Measurements from ENCODE around the gene IFNA17. TPM values are rescaled to one million over a fixed set of nuclear protein-coding genes. Genes with fewer than 3 reads are reported as not detected.
A peak's percentile ranks its signal among the peaks of the same experiment; 100 is the strongest.
"Not testable (repeated sequence)": the region's sequence is repeated elsewhere in the genome, so short reads cannot be mapped to it uniquely, and the experiment has no call there.

Gene IFNA17
- total RNA-seq, 2 donors from 2014 or later: not detected

DNA sequence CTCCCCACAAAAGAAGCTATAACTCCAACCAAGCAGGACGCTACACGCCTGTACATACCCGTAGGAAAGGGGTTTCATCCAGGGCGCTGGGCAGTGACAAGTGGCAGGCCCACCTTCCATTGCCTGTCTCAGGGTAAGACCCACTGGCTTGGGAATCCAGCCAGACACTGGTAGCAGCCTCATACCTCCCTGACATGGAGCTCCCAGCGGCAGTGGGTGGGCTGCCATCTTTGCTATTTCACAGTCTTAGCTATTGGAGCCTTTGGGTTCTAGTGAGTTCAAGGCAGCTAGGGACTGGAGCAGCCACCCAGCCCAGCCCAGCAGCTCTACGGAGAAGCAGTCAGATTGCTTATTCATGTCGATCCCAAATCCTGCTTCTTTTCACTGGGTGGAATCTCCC lies 17.7 kb downstream of the IFNA17 start:
- Histone ChIP-seq H3K27ac (no peak overlapping the region), H3K4me3 (no peak overlapping the region), H3K27me3 (replicated peaks; ENCODE audit: insufficient read depth) (no peaks in the 10 kb centered on the region), H3K4me1 (ENCODE audit: control insufficient read depth in 1 of 2, low read depth in 2 of 2) (no peaks in the 10 kb centered on the region), H3K36me3 (no peaks in the 10 kb centered on the region), H3K9me3 (no peaks in the 10 kb centered on the region)
- DNase-seq (ENCODE audit: low spot score) (no peak), ATAC-seq (ENCODE audit: insufficient number of reproducible peaks, low FRiP score, low read depth) (no peak)
- TF ChIP-seq, protein P1, sequence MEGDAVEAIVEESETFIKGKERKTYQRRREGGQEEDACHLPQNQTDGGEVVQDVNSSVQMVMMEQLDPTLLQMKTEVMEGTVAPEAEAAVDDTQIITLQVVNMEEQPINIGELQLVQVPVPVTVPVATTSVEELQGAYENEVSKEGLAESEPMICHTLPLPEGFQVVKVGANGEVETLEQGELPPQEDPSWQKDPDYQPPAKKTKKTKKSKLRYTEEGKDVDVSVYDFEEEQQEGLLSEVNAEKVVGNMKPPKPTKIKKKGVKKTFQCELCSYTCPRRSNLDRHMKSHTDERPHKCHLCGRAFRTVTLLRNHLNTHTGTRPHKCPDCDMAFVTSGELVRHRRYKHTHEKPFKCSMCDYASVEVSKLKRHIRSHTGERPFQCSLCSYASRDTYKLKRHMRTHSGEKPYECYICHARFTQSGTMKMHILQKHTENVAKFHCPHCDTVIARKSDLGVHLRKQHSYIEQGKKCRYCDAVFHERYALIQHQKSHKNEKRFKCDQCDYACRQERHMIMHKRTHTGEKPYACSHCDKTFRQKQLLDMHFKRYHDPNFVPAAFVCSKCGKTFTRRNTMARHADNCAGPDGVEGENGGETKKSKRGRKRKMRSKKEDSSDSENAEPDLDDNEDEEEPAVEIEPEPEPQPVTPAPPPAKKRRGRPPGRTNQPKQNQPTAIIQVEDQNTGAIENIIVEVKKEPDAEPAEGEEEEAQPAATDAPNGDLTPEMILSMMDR (IDR thresholded peaks at IDR 0.05): no peak

DNA sequence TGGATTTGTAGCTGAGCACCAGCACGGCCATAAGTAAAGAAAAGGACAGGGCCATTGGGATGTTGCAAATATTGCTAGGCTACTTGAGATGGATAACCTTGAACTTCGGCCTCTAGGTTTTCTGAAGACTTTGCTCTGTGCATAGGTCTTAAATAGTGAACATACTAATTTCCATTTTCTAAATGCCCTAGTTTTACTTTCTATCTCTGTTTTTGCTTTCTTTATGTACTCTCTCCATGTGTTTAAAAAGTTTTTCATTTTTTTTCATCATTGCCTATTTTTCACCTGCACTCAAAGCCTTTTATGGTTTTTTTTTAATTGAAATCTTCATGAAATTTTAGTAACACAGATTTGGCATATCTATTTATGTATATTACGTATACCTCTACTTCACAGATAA lies 21.0 kb downstream of the IFNA17 start, which contains the start of gene IFNA10:
TSS of gene IFNA10 (minus strand) at position 101 of the 400 bp plus-strand sequence. CDS start at position 55, 46 bp downstream.
- ATAC-seq (ENCODE audit: insufficient number of reproducible peaks, low FRiP score, low read depth); H3K4me1 ChIP-seq (ENCODE audit: control insufficient read depth in 1 of 2, low read depth in 2 of 2); H3K4me3 ChIP-seq; H3K9me3 ChIP-seq; H3K27me3 ChIP-seq (replicated peaks; ENCODE audit: insufficient read depth); H3K36me3 ChIP-seq; DNase-seq (ENCODE audit: low spot score); H3K27ac ChIP-seq: not testable (repeated sequence)

DNA sequence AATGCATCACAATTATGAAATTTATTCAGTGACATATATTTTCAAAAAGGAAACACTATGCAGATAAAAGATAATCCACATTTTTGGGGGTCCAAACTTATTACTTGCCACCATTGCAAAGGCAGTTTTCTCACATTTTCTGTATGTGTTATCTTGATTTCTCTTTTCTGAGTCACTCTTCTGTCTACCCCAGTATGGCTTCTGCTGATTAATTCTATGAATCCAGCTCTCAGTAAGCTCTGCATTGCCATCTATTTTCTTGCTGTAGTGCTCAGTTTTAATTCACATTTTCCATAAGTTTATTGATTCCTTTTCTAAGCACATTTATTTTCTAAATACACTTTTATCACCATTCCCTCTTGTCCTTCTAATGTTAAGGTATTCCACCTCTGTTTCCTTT lies 22.8 kb downstream of the IFNA17 start:
- no peaks in the 10 kb centered on the region for H3K4me1 ChIP-seq (ENCODE audit: control insufficient read depth in 1 of 2, low read depth in 2 of 2)
- H3K4me3 ChIP-seq: no peak overlapping the region
- H3K27me3 ChIP-seq (replicated peaks; ENCODE audit: insufficient read depth): no peaks in the 10 kb centered on the region
- TF ChIP-seq, protein P1 (IDR thresholded peaks at IDR 0.05): no peak
- H3K27ac ChIP-seq: no peak overlapping the region
- DNase-seq (ENCODE audit: low spot score): no peak
- H3K9me3 ChIP-seq: no peaks in the 10 kb centered on the region
- ATAC-seq (ENCODE audit: insufficient number of reproducible peaks, low FRiP score, low read depth): no peak
- H3K36me3 ChIP-seq: no peaks in the 10 kb centered on the region

GRCh38 chr9:21202105-21202504 lies 25.9 kb downstream of the IFNA17 start, which contains the start of gene IFNA7:
TSS of gene IFNA7 (minus strand) at chr9:21202205. CDS start at chr9:21202165, 40 bp downstream.
- H3K27ac ChIP-seq; ATAC-seq (ENCODE audit: insufficient number of reproducible peaks, low FRiP score, low read depth); DNase-seq (ENCODE audit: low spot score); H3K27me3 ChIP-seq (replicated peaks; ENCODE audit: insufficient read depth); H3K36me3 ChIP-seq; H3K4me1 ChIP-seq (ENCODE audit: control insufficient read depth in 1 of 2, low read depth in 2 of 2); H3K4me3 ChIP-seq; H3K9me3 ChIP-seq: not testable (repeated sequence)

DNA sequence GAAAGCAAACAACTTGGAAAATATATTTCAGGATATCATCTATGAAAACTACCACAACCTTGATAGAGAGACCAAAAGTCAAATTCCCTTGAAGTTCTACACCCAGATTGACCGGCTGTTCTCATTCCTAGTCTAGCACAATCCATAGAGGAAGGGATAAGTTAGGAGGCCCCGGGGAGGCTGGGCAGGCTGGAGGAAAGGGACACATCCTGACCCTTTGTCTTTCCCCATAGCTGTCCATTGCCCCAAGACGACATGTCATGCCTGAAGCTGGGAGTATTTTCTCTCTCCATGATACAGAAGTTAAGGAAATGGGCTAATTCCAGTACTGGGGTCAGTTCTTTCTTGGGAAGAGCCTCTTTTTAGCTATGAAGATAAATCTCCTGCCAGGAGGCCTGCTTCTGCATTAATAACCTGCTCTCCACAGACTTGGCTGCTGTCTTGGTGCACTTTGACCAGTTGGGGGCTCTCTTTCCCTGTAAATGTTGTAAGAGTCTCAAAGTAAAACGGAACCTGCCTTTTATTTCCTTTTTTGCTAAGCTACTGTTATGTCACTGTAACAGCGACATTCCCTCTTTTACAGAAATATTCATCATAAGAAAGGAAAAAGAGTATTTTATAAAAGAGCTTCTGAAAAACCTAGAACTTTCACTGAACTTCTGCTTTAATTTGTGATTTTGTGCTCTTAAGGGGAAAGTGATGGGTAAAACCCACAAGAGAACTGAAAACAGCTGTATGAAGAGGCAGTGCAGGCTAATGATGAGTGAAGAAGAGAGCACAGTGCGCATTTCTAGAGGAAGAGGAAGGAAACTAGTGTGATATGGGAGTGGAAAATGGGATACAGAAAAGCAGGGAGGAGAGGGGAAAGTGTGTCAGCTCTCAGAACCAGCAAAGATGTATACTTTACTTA lies 32.9 kb downstream of the IFNA17 start:
- H3K4me1 ChIP-seq (ENCODE audit: control insufficient read depth in 1 of 2, low read depth in 2 of 2); DNase-seq (ENCODE audit: low spot score); ATAC-seq (ENCODE audit: insufficient number of reproducible peaks, low FRiP score, low read depth); H3K9me3 ChIP-seq; H3K27ac ChIP-seq; H3K36me3 ChIP-seq; H3K27me3 ChIP-seq (replicated peaks; ENCODE audit: insufficient read depth): not testable (repeated sequence)
- peak overlapping the region; percentile 38 for H3K4me3 ChIP-seq

DNA sequence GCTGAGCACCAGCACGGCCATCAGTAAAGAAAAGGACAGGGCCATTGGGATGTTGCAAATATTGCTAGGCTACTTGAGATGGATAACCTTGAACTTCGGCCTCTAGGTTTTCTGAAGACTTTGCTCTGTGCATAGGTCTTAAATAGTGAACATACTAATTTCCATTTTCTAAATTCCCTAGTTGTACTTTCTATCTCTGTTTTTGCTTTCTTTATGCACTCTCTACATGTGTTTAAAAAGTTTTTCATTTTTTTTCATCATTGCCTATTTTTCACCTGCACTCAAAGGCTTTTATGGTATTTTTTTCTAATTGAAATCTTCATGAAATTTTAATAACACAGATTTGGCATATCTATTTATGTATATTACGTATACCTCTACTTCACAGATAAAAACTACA lies 40.5 kb downstream of the IFNA17 start, which contains the start of gene IFNA4:
TSS of gene IFNA4 (minus strand) at position 101 of the 400 bp plus-strand sequence. CDS start at position 45, 56 bp downstream.
- H3K27me3 ChIP-seq (replicated peaks; ENCODE audit: insufficient read depth); DNase-seq (ENCODE audit: low spot score); H3K27ac ChIP-seq; H3K9me3 ChIP-seq; H3K36me3 ChIP-seq; H3K4me1 ChIP-seq (ENCODE audit: control insufficient read depth in 1 of 2, low read depth in 2 of 2); H3K4me3 ChIP-seq; ATAC-seq (ENCODE audit: insufficient number of reproducible peaks, low FRiP score, low read depth): not testable (repeated sequence)
